EH (cell line): ENCODE measurements around the gene IL1RL1.
A peak's percentile ranks its signal among the peaks of the same experiment; 100 is the strongest.

Experiments
- DNase-seq: peaks from one replicate; pipeline ENCODE4 v3.0.0-alpha.2; 2015; ENCODE audit warnings: low read depth

The IL1RL1 gene

DNA sequence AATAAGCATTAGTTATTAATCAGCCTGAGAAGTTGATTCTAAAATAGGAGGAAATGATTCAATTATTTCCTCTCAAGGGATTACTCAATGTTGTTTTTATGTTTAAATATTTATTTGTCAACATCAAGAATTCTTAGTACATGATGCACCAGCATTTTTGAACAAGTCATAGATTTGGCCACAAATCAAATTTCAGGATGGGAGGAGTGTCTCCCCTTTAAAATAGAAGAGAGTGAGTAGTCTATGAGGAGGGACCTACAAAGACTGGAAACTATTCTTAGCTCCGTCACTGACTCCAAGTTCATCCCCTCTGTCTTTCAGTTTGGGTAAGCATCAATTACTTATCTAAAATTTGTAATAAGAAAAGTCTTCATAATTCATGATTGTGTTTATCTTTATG is 25.6 kb downstream of the IL1RL1 start:
- DNase-seq = peak; percentile 14

DNA sequence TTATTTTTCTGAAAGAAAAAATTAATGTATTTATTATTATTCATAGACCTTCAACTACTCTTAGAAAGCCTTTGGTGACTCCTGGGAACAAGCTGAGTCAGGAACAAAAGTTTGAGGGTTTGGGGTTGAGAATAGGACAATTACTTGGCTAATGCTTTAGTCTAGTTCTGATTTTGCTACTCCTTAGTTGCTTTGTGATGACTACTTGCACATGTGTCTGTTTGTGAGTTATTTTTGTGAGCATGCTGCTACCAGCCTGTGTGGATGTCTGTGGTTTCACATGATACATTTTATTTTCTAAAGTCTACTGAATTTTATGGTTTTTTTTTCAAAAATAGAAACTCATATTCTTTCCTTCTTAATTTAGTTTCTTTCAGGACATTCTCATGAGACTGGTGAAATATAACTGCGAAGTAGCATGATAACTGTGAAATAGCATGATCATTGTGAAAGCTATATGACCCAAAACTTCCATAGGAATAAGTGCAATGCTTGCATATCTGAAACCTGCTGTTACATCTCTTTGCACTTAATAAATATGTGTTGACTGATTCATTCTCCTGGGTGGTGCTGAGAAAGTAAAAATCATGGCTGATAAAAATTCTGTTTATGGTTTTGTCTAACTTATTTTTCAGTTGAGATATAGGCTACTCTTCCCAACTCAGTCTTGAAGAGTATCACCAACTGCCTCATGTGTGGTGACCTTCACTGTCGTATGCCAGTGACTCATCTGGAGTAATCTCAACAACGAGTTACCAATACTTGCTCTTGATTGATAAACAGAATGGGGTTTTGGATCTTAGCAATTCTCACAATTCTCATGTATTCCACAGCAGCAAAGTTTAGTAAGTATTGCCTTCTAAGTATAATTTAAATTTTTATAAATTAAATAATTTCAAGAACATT is 26.4 kb downstream of the IL1RL1 start:
- DNase-seq = peak; percentile 7

DNA sequence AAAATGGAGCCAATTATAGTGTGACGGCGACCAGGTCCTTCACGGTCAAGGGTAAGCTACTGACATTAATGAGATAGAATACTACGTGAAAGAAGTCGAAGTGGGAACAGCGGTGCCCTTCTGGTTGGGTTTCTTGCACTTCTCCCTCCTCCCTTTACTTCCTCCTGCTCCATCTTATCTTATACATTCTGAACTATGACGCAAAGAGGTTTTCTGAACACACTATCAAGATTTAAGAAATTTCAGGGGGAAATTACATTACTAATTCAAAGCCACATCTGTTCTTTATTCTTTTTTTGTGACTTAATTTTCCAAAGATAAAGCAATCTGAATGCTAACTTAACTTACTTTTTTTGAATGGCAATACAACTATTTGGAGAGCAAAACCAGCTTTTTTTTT is 29.4 kb downstream of the IL1RL1 start:
- no peak for DNase-seq

DNA sequence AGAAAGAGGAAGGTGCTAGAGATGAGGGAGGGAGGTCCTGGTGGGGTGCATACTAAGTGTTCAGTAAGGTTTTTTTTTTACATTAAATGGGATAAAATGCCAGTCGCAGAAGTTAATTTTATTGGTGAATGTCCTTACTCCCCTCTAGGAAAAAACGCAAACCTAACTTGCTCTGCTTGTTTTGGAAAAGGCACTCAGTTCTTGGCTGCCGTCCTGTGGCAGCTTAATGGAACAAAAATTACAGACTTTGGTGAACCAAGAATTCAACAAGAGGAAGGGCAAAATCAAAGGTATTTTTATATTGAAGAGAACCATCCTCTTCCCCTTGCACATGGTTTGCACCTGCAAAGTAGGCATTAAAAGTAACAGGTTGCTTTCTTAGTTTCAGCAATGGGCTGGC is 31.5 kb downstream of the IL1RL1 start:
- peak; percentile 15 for DNase-seq

DNA sequence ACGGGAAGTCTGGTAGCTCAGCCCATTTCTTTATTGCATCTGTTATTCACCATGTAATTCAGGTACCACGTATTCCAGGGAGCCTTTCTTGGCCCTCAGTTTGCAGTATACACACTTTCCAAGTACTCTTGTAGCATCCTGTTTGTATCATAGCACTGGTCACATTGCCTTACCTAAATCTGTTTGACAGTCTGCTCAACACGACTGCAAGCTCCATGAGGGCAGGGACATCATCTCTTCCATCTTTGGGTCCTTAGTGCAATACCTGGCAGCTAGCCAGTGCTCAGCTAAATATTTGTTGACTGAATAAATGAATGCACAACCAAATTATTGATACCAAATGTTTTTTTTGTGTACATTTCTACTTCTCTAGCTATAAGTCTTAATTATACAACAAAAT is 33.0 kb downstream of the IL1RL1 start:
- no peak for DNase-seq

DNA sequence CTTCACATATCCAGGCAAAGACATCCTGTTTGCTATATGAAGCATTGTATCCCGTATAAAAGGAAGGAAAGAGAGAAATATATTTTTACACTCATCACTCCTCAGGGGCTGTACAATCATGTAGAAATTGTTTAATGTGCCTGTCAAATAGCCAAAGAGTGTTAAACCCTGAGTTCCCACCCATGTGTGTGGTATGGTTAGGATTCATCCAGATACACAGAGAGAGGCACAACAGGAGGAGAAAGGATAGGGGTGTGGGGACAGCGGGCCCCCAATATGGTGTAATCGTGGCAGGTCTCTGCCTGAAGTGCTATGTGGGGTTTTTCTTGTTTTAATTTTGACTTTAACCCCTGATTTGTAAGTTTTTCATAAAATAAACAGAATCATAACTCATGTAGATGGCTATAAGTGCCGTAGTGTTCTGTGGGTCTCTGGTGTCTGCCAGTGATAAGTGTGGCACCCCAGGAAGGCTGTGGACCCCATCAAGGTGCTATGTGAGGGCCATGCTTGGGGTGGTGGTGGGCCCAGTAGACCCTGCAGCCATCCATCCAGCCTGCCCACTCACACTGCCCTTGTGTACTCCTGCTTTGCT is 34.1 kb downstream of the IL1RL1 start:
- DNase-seq = no peak

DNA sequence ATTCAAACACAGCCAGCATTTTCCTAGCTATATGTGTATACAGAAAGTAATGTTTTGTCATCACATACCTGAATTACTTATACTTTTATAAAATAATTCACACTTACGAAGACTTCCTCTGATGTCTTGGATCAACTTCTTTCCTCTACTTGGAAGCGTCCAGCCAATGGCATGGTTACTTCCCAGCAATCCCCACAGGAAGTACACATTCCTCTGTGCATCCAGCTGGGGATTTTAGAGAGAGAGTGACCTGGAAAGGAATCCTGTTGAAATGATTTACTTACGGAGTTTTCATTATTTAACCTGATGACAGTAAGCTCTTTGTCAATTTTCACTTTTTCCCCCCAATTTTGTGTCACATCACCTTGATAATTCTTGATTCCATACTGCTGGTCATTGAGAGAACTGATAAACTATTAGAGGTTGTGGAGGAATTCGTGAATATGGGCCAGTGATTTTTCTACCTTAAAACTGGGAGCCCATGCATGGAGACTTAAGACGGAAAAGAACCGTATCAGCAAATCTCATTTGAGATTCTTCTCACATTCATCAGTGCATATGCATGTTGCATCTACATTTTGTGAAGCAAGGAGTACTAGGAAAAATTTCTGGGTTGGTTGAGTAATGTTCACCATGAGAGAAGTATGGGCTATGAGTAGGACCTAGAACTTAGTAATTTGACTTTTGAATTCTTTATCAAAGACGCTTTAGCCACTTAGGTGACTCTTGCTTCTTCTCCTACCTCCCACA is 35.2 kb downstream of the IL1RL1 start:
- DNase-seq = no peak

DNA sequence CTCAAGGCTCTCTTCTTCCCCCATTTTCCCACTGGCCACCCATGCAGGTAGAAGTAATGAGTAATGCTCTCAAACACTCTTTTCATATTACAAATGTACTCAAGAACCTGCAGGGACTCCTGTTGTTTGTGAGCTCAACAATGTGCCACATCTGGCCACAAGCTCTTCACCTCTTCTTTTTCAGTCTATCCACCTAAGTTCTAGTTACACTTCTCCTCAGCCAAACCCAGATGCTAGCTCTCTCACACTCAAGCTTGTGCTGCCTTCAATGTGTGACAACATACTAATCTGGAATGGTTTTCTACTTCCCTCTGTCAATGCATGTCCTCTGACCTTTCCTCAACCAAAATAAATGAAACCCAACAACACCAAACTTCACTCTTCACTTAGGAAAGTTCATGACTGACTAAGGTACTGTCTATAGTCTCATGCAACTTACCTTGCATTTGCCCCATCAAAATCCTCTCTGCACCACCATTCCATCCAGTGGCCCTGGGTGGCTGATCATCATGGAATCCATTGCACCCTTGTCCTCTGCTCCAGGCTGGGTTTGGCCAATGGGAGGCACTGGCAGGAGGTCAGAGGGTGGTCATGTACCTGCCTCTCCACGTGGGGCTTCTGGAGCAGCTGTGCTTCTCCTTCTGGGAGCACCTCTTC is 38.9 kb downstream of the IL1RL1 start:
- DNase-seq = no peak

DNA sequence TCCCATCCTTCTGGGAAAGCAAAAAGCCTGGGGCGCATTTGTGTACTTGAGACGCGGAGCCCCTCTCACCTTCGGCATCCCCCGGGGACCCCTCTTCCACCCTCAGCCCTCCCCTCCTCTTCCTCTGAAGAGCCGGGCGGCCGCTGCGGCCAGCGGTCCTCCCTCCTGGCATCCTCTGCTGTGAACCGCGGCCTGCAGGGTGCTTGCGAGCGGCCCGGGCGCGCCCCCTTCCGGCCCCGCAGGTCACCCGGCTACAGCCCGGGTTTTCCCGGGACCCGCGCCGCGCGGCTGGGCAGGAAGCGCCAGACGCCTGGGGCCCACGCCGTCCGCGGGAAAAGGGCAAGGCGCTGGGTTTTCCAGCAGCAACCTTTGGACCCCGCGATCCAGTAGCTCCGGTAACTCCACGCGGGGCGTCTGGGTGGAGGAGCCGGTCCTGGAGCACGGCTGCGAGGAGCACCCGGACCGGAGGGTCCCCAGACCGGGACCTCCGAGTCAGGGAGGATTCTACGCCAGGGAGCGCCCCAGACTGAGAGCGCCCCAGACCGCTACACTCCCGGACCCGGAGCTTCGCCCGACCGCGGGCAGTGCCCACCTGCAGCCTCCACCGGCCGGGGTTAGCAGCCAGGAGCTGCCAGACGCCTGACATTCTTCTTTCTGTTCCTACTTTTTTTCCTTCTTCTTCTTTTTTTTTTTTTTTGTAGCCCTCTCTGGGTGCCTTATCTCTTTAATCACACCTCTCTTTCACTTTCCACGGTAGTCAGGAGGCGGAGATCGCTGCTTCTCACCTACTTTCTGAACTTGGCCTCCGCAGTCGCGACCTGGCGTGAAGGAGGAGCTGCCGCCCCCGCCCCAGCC is 44.4 kb downstream of the IL1RL1 start, which contains the start of gene IL18R1:
Gene IL18R1 (plus strand): TSS at position 271 of the 855 bp plus-strand sequence. CDS start 6,865 bp downstream, outside the sequence.
- DNase-seq = peak; percentile 74

DNA sequence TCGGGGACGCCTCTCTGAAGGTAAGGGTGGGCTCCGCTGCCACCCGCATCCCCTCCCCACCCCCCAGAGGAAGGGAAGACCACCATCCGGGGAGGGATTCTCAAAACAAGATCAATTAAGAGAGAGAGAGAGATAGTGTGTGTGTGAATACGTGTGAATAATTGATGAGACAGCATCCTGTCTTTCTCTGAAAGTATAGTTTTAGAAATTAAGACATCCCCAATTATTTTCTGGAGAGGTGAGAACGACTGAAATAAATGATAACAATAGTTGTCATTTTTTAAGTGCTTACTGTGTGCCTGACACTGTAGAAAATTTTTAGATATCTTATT is 45.0 kb downstream of the IL1RL1 start:
- no peak for DNase-seq

DNA sequence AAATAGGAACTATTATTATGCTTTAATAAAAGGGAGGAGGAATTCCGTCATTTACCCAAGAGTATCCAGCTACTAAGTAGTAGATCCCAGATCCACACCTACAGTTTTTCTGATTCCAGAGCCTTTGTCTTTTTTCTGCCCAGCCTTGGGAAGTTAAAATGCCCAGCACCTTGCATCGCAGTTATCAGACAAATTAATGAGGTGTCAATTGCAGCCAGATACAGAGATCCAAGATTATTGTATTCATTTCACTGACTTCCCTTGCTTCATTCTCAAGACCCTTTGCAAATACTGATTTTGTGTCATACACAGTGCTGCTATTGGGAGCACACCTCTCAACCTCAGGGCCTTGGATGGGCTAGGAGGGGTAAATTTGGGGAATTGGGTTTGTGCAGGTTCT is 45.4 kb downstream of the IL1RL1 start:
- no peak for DNase-seq

DNA sequence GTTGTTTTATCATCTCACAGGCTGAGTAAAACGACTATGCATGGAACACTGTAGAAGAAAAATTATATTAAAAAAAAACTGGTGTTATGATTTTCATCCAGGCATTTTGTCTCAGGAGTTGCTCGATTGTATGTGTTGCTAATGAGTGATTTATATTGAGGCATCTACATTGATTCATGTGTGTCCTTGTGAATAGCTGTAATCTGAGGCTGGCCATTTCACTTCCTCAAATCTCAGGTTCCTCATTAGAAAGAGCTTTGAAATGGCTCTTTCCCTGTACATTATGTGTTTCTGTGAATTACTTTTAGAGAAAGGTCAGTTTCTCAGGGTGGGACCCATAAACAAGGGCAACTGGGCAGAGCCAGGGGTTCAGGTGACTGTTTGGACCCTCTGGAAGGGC is 46.6 kb downstream of the IL1RL1 start:
- no peak for DNase-seq

DNA sequence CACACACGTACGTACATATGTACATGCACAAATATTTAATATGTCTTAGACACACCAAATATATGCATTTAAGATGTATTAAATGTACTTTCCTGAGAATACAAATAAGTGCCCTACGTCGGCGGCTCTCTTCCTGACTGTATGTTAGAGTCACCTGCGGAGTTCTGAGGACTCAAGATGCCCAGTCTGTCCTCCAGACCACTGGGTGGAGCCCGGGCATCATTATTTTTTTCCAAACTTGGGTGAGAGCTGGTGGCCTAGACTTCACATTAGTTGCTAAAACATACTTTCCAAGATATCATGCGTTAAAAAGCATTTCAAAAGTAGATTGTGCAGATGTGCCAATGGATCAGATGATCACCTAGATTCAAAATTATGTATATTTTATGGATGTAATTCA is 47.1 kb downstream of the IL1RL1 start:
- DNase-seq = no peak

DNA sequence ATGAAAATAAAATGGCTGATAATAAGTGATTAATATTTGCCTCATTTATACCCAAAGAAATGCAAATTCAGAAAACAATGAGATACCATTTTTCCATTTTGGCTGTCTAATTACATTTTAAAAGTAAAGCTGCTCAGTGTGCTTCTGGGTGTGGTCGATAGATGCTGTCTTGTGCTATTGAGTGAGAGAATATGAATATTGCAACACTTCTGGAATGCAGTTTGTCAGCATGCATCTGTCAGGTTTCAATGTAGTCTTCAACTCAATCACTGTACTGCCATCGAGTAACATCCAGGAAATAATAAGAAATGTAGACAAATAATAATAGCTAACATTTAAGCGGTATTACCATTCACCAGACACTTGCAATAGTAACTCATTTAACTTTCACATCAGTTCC is 48.2 kb downstream of the IL1RL1 start:
- DNase-seq = no peak

DNA sequence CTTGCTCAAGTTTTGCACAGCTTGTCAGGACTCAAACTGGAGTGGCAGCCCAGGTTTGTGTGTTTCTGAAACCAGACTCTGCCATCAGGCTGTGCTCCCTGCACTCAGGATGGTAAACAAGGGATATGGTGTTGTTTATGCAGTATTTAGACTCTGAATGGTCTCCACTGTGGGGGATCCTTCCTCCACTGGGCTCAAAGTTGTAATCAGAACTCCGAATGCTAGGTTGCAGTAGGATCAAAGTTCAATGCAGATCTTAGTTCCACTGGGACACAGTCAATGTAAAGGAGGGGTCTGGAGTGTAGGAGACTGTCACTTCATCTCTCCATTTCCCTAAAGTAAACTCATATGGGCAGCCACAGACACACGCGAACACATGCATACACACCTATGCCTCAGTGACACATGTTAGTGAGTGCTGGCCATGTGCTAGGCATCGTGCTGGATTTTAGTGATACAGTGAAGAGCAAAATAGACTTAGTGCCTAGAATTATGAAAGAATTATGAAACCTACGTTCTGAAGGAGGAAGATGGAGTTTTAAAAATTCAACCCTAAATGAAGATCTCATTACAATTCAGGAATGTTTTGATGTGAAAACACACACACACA is 50.4 kb downstream of the IL1RL1 start:
- no peak for DNase-seq

DNA sequence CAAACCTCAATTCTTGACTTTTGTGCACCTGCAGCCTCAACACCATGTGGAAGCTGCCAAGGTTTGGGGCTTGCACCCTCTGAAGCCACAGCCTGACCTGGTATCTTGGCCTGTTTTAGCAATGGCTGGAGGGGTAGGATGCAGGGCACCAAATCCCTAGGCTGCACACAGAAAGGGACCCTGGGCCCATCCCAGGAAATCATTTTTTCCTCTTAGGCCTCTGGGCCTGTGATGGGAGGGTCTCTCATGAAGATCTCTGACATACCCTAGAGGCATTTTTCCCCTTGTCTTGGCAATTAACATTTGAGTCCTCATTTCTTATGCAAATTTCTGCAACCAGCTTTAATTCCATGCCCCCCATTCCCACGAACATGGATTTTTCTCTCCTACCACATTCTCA is 54.4 kb downstream of the IL1RL1 start:
- DNase-seq = no peak

DNA sequence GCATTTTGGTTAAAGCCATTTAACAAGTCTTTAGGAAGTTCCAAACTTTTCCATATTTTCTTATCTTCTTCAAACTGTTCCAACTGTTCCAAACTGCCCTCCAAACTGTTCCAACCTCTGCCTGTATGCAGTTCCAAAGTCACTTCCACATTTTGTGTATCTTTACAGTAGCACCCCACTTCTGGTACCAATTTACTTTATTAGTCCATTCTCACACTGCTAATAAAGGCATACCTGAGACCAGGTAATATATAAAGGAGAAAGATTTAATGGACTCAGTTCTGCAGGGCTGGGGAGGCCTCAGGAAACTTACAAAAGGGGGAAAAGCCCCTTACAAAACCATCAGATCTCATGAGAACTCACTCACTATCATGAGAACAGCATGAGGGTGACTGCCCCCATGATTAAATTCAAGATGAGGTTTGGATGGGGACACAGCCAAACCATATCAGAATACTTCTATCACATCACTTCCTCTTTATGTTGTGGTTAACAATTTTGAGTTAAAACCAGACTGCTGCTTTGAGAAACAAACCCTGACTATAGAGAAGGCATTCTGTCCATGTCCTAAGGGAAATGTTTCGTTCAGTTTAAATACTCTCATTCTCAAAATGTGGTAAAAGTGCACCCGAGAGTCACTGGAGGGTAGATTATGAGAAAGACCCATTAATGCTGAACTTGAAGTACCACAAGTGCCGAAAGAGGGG is 55.2 kb downstream of the IL1RL1 start:
- no peak for DNase-seq

DNA sequence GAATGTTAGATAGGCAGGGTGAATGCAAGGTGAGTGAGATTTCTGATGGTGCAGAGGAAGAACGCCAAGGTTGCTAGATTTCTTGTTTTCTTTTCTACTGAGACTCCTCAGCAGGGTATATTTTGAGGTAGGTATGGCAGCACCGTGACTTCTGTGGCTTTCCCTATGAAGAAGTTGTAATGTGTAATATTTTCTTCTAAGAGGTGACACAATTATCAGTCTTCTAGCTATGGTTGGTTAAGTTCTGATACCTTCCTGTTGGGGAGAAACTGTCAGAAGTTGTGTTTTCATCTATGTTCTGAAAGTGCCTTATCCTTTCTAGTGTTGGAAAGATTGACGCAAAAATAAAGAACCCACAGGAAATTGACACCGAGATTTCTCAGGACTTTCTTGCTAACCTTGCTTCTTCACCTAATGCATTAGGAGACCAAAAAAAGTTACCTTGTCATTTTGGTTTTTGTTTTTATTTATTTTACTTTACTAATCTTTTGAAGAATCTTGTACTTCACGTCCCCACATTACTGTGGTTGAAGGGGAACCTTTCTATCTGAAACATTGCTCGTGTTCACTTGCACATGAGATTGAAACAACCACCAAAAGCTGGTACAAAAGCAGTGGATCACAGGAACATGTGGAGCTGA is 56.1 kb downstream of the IL1RL1 start:
- no peak for DNase-seq

DNA sequence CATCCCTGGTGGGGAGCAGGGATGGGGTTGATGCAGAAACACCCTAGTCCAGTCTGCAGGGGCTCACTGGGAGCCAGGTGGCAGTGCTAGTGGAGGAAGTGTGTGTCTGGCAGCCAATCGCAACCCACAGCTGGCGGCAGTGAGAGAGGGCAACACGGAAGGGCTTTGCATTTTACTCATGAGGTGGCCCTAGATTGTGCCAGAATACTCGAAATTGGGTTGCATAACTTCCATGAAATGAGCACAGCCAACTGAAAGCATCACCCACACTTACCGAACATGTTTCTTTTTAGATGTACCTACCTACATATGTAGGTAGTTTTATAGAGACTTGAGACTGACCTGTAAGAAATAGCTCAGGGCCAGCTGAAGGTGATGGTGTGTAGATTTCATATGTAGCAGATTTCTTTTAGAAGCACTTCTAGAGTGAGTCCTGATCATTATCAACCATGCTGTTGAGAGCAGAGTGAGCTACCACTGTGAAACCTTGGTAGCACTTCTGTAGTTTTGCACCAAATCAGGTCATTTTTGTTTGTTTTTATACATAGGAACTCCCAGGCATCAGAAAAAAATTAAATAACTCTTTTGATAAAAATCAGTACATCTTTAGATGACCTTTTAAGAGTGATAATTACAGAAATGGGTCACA is 57.2 kb downstream of the IL1RL1 start:
- DNase-seq = no peak
